ENCODE results near the gene TTC28. TPM values are rescaled to one million over a fixed set of nuclear protein-coding genes. Genes with fewer than 3 reads are reported as not detected.

Gene TTC28
- total and polyA plus RNA-seq, 2 donors (not counting 1 experiment from before 2014, with no cell fraction given) = 8.2 to 31.4 TPM

DNA sequence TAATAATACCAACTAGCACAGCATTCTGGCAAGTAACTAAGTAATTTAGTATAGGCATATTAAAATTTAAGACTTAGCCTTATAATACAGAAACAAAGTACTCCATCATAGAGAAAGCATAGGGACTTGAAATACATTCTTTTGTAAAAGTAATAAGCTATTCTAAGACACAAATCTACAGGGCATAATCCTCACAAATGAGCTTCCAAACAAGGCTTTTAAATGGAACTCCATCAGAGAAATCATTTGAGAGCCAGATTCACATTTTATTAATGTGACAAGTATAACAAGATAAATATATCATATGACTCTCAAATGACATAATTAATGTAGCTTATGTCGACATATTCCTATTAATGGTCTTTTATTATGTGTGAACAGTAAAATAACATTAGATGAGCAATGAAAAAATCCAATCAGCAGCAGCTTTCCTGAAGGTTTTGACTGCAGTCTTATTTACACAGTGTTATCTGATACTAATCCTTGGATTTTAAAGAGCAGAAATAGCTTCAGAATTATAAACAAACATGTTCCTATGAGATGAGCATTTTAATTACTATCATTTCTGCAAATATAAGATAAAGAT lies 241.4 kb downstream of the TTC28 start:
- H3K27ac ChIP-seq (ENCODE audit: insufficient read depth, low read length) = no peak overlapping the region
- no peaks in the 10 kb centered on the region for H3K79me2 ChIP-seq (ENCODE audit: control insufficient read depth, insufficient read depth, low read length)
- TF ChIP-seq EZH2 (IDR thresholded peaks at IDR 0.05; ENCODE audit: low read length, missing control alignments) = no peak
- TF ChIP-seq, protein P1, sequence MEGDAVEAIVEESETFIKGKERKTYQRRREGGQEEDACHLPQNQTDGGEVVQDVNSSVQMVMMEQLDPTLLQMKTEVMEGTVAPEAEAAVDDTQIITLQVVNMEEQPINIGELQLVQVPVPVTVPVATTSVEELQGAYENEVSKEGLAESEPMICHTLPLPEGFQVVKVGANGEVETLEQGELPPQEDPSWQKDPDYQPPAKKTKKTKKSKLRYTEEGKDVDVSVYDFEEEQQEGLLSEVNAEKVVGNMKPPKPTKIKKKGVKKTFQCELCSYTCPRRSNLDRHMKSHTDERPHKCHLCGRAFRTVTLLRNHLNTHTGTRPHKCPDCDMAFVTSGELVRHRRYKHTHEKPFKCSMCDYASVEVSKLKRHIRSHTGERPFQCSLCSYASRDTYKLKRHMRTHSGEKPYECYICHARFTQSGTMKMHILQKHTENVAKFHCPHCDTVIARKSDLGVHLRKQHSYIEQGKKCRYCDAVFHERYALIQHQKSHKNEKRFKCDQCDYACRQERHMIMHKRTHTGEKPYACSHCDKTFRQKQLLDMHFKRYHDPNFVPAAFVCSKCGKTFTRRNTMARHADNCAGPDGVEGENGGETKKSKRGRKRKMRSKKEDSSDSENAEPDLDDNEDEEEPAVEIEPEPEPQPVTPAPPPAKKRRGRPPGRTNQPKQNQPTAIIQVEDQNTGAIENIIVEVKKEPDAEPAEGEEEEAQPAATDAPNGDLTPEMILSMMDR (conservative IDR thresholded peaks at IDR 0.05 in 1 of 2, IDR thresholded peaks at IDR 0.05 in 1 of 2; ENCODE audit: low read depth in 1 of 2, low read length in 2 of 2) = no peak
- H3K27me3 ChIP-seq (ENCODE audit: control insufficient read depth, insufficient read depth, low read length) = no peaks in the 10 kb centered on the region
- H3K9ac ChIP-seq (ENCODE audit: insufficient read depth, low read length) = no peak overlapping the region
- no peak overlapping the region for H2AFZ ChIP-seq (ENCODE audit: low read length)
- peaks cover 18% of the 10 kb centered on the region for H3K4me1 ChIP-seq (ENCODE audit: control insufficient read depth, extremely low read depth, insufficient read depth, low read length)
- no peak for DNase-seq (ENCODE audit: low read depth in 2 of 2)
- no peaks in the 10 kb centered on the region for H3K36me3 ChIP-seq (ENCODE audit: control insufficient read depth, insufficient read depth, low read length)
- no peak overlapping the region for H3K4me3 ChIP-seq (replicated peaks in 1 of 4; ENCODE audit: control extremely low read depth in 1 of 4, insufficient read depth in 1 of 4, low read depth in 3 of 4, low read length in 4 of 4)
- H3K4me2 ChIP-seq (ENCODE audit: extremely low read depth, insufficient read depth, low read length) = no peak overlapping the region
- H3K9me3 ChIP-seq (ENCODE audit: control insufficient read depth, insufficient read depth, low read depth, low read length) = no peaks in the 10 kb centered on the region
- H4K20me1 ChIP-seq (ENCODE audit: control insufficient read depth, extremely low read depth, insufficient read depth, low read length) = no peaks in the 10 kb centered on the region

DNA sequence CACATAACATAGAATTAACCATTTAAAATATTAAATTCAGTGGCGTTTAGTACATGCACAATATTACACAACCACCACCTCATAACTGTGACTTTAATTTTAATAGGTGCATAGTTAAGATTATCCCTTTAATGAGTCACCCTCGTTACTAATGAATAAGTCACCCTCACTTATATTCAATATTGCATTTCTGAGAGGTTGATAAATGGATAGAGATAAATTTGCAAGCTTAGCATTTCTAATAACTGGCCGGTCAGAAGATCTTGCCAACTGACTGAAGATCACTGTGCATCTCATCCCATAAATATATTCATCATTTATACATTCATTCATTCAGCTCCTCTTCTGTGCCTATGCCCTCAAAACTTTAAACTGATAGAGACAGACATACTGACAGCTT lies 243.7 kb downstream of the TTC28 start:
- Histone ChIP-seq H3K4me1 (ENCODE audit: control insufficient read depth, extremely low read depth, insufficient read depth, low read length) (peaks cover 7% of the 10 kb centered on the region), H3K79me2 (ENCODE audit: control insufficient read depth, insufficient read depth, low read length) (no peaks in the 10 kb centered on the region), H3K4me2 (ENCODE audit: extremely low read depth, insufficient read depth, low read length) (no peak overlapping the region), H4K20me1 (ENCODE audit: control insufficient read depth, extremely low read depth, insufficient read depth, low read length) (no peaks in the 10 kb centered on the region), H2AFZ (ENCODE audit: low read length) (no peak overlapping the region), H3K9me3 (ENCODE audit: control insufficient read depth, insufficient read depth, low read depth, low read length) (no peaks in the 10 kb centered on the region), H3K27me3 (ENCODE audit: control insufficient read depth, insufficient read depth, low read length) (no peaks in the 10 kb centered on the region), H3K4me3 (replicated peaks in 1 of 4; ENCODE audit: control extremely low read depth in 1 of 4, insufficient read depth in 1 of 4, low read depth in 3 of 4, low read length in 4 of 4) (no peak overlapping the region), H3K36me3 (ENCODE audit: control insufficient read depth, insufficient read depth, low read length) (no peaks in the 10 kb centered on the region), H3K9ac (ENCODE audit: insufficient read depth, low read length) (no peak overlapping the region), H3K27ac (ENCODE audit: insufficient read depth, low read length) (no peak overlapping the region)
- TF ChIP-seq EZH2 (IDR thresholded peaks at IDR 0.05; ENCODE audit: low read length, missing control alignments) = no peak
- TF ChIP-seq, protein P1 (conservative IDR thresholded peaks at IDR 0.05 in 1 of 2, IDR thresholded peaks at IDR 0.05 in 1 of 2; ENCODE audit: low read depth in 1 of 2, low read length in 2 of 2) = no peak
- peak in 1 of 2 donors; percentile 39 for DNase-seq (ENCODE audit: low read depth in 2 of 2)

DNA sequence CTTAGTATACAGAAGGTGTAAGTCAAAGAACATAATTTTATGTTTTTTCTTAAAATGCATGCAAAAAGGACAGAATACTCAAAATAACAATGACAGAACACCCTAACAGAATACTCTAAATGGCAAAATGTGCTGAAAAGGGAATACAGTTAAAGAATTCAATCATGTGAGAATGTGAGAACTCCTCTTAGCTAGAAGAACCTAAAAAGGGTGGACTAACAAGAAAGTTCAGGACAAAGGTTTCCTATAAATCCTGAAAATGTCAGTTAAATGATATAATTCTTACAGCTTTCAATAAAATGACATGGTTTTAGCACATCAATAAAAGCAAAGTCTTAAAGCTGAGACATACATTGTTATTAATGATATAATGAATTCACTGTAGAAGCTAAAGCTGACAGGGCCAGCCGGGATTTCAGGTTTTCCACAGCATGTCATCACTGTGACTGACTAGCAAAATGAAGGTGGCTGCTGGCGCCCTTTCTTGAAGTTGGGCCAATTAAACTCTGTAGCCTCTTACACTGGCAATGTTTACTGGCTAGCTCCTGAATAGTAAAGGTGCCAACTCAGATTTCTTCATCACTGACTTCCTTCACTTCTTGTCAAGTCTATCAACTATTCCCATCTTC lies 244.4 kb downstream of the TTC28 start:
- Histone ChIP-seq H3K4me2 (ENCODE audit: extremely low read depth, insufficient read depth, low read length) (no peak overlapping the region), H4K20me1 (ENCODE audit: control insufficient read depth, extremely low read depth, insufficient read depth, low read length) (no peaks in the 10 kb centered on the region), H3K4me3 (replicated peaks in 1 of 4; ENCODE audit: control extremely low read depth in 1 of 4, insufficient read depth in 1 of 4, low read depth in 3 of 4, low read length in 4 of 4) (no peak overlapping the region), H3K27ac (ENCODE audit: insufficient read depth, low read length) (no peak overlapping the region), H2AFZ (ENCODE audit: low read length) (no peak overlapping the region), H3K9ac (ENCODE audit: insufficient read depth, low read length) (no peak overlapping the region), H3K4me1 (ENCODE audit: control insufficient read depth, extremely low read depth, insufficient read depth, low read length) (peaks cover 3% of the 10 kb centered on the region), H3K9me3 (ENCODE audit: control insufficient read depth, insufficient read depth, low read depth, low read length) (no peaks in the 10 kb centered on the region), H3K36me3 (ENCODE audit: control insufficient read depth, insufficient read depth, low read length) (no peaks in the 10 kb centered on the region), H3K79me2 (ENCODE audit: control insufficient read depth, insufficient read depth, low read length) (no peaks in the 10 kb centered on the region), H3K27me3 (ENCODE audit: control insufficient read depth, insufficient read depth, low read length) (no peaks in the 10 kb centered on the region)
- TF ChIP-seq, protein P1 (conservative IDR thresholded peaks at IDR 0.05 in 1 of 2, IDR thresholded peaks at IDR 0.05 in 1 of 2; ENCODE audit: low read depth in 1 of 2, low read length in 2 of 2) = no peak
- no peak for TF ChIP-seq EZH2 (IDR thresholded peaks at IDR 0.05; ENCODE audit: low read length, missing control alignments)
- no peak for DNase-seq (ENCODE audit: low read depth in 2 of 2)
